ENCODE measurements around the gene CACNA1I.

GRCh38 chr22:39630721-39631120 is 60.2 kb downstream of the CACNA1I start:
- TF ChIP-seq, protein P1, sequence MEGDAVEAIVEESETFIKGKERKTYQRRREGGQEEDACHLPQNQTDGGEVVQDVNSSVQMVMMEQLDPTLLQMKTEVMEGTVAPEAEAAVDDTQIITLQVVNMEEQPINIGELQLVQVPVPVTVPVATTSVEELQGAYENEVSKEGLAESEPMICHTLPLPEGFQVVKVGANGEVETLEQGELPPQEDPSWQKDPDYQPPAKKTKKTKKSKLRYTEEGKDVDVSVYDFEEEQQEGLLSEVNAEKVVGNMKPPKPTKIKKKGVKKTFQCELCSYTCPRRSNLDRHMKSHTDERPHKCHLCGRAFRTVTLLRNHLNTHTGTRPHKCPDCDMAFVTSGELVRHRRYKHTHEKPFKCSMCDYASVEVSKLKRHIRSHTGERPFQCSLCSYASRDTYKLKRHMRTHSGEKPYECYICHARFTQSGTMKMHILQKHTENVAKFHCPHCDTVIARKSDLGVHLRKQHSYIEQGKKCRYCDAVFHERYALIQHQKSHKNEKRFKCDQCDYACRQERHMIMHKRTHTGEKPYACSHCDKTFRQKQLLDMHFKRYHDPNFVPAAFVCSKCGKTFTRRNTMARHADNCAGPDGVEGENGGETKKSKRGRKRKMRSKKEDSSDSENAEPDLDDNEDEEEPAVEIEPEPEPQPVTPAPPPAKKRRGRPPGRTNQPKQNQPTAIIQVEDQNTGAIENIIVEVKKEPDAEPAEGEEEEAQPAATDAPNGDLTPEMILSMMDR (conservative IDR thresholded peaks at IDR 0.05; ENCODE audit: low read depth in 2 of 2): no peak
- no peak for TF ChIP-seq CREB1 (CRISPR knock-in tag; IDR thresholded peaks at IDR 0.05; ENCODE audit: low read depth)
- TF ChIP-seq, protein P2, sequence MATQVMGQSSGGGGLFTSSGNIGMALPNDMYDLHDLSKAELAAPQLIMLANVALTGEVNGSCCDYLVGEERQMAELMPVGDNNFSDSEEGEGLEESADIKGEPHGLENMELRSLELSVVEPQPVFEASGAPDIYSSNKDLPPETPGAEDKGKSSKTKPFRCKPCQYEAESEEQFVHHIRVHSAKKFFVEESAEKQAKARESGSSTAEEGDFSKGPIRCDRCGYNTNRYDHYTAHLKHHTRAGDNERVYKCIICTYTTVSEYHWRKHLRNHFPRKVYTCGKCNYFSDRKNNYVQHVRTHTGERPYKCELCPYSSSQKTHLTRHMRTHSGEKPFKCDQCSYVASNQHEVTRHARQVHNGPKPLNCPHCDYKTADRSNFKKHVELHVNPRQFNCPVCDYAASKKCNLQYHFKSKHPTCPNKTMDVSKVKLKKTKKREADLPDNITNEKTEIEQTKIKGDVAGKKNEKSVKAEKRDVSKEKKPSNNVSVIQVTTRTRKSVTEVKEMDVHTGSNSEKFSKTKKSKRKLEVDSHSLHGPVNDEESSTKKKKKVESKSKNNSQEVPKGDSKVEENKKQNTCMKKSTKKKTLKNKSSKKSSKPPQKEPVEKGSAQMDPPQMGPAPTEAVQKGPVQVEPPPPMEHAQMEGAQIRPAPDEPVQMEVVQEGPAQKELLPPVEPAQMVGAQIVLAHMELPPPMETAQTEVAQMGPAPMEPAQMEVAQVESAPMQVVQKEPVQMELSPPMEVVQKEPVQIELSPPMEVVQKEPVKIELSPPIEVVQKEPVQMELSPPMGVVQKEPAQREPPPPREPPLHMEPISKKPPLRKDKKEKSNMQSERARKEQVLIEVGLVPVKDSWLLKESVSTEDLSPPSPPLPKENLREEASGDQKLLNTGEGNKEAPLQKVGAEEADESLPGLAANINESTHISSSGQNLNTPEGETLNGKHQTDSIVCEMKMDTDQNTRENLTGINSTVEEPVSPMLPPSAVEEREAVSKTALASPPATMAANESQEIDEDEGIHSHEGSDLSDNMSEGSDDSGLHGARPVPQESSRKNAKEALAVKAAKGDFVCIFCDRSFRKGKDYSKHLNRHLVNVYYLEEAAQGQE (IDR thresholded peaks at IDR 0.05; ENCODE audit: unreplicated experiment): no peak
- TF ChIP-seq ZNF331 (CRISPR knock-in tag; IDR thresholded peaks at IDR 0.05; ENCODE audit: low read depth): no peak
- no peak for TF ChIP-seq POLR2AphosphoS5 (IDR thresholded peaks at IDR 0.05; ENCODE audit: low read depth)
- TF ChIP-seq EZH2 (IDR thresholded peaks at IDR 0.05; ENCODE audit: low read depth, unreplicated experiment): no peak
- TF ChIP-seq JUNB (IDR thresholded peaks at IDR 0.05; ENCODE audit: unreplicated experiment): no peak
- TF ChIP-seq ZNF114 (CRISPR knock-in tag; IDR thresholded peaks at IDR 0.05): no peak
- TF ChIP-seq EZH2phosphoT487 (IDR thresholded peaks at IDR 0.05; ENCODE audit: unreplicated experiment): no peak
- no peak for TF ChIP-seq ETS1 (IDR thresholded peaks at IDR 0.05)
- TF ChIP-seq ZNF462 (CRISPR knock-in tag; IDR thresholded peaks at IDR 0.05): no peak
- no peak for TF ChIP-seq STAT1 (IDR thresholded peaks at IDR 0.05; ENCODE audit: unreplicated experiment)
- no peak for TF ChIP-seq NANOG (IDR thresholded peaks at IDR 0.05; ENCODE audit: borderline replicate concordance)

Measured in GM23338 (cell line).